HFFc6 (cell line): Measurements from ENCODE around the gene FSIP1. TPM values are rescaled to one million over a fixed set of nuclear protein-coding genes. Genes with fewer than 3 reads are reported as not detected.
A peak's percentile ranks its signal among the peaks of the same experiment; 100 is the strongest.

Source experiments
- DNase-seq: peaks from one replicate; pipeline ENCODE4 v3.0.0-alpha.2; 2018
- H3K27ac Mint-ChIP-seq: 2 replicates; pipeline ENCODE4 v1.8.0; 2020; ENCODE audit warnings: mild to moderate bottlenecking, mixed read lengths
- H3K27me3 Mint-ChIP-seq: 2 replicates; pipeline ENCODE4 v1.8.0; 2021; ENCODE audit warnings: mild to moderate bottlenecking, moderate library complexity, mixed read lengths; ENCODE audit not compliant: insufficient read depth
- H3K36me3 Mint-ChIP-seq: 2 replicates; pipeline ENCODE4 v1.8.0; 2021; ENCODE audit warnings: low read depth, mixed read lengths
- H3K4me1 Mint-ChIP-seq: 2 replicates; pipeline ENCODE4 v1.8.0; 2020; ENCODE audit warnings: low read depth, mixed read lengths
- H3K4me3 Mint-ChIP-seq: 2 replicates; pipeline ENCODE4 v1.8.0; 2020; ENCODE audit warnings: mild to moderate bottlenecking, moderate library complexity, mixed read lengths
- H3K9me3 Mint-ChIP-seq: 2 replicates; pipeline ENCODE4 v1.8.0; 2020; ENCODE audit warnings: mild to moderate bottlenecking, mixed read lengths
- total RNA-seq, 6 experiments: library from RNA; stranded (reverse); fragmentation: NEBNext Ultra II Directional; extraction: Animal tissue kit (Norgen Biotek cat#: 25700); gene quantifications; 2 replicates in 1 of 6; 3 replicates in 5 of 6; pipeline ENCODE4 v1.2.3, GENCODE V29; 2021
- TF ChIP-seq, protein P1 (sequence below): fragments of 200-600 bp; sonication (generic); IDR thresholded peaks from 2 replicates; pipeline ENCODE4 v1.5.0; 2021; ENCODE audit warnings: antibody characterized with exemption, mild to moderate bottlenecking

The FSIP1 gene
- total RNA-seq, 6 experiments from 2014 or later, result 1.2 to 2.0 (median 1.3) TPM

GRCh38 chr15:39573287-39573686, 209.4 kb downstream of the FSIP1 start:
- peak overlapping the region; percentile 60; the same call in 1 of the 2 replicates for H3K27ac Mint-ChIP-seq
- no peak overlapping the region; the same call in 1 of the 2 replicates for H3K4me3 Mint-ChIP-seq
- peaks cover 28% of the 10 kb centered on the region for H3K4me1 Mint-ChIP-seq

GRCh38 chr15:39565851-39566250, 216.8 kb downstream of the FSIP1 start:
- H3K36me3 Mint-ChIP-seq, result no peaks in the 10 kb centered on the region
- TF ChIP-seq, protein P1, sequence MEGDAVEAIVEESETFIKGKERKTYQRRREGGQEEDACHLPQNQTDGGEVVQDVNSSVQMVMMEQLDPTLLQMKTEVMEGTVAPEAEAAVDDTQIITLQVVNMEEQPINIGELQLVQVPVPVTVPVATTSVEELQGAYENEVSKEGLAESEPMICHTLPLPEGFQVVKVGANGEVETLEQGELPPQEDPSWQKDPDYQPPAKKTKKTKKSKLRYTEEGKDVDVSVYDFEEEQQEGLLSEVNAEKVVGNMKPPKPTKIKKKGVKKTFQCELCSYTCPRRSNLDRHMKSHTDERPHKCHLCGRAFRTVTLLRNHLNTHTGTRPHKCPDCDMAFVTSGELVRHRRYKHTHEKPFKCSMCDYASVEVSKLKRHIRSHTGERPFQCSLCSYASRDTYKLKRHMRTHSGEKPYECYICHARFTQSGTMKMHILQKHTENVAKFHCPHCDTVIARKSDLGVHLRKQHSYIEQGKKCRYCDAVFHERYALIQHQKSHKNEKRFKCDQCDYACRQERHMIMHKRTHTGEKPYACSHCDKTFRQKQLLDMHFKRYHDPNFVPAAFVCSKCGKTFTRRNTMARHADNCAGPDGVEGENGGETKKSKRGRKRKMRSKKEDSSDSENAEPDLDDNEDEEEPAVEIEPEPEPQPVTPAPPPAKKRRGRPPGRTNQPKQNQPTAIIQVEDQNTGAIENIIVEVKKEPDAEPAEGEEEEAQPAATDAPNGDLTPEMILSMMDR, result no peak
- no peaks in the 10 kb centered on the region for H3K9me3 Mint-ChIP-seq
- no peak overlapping the region for H3K27ac Mint-ChIP-seq
- H3K27me3 Mint-ChIP-seq, result no peaks in the 10 kb centered on the region
- DNase-seq, result no peak
- no peak overlapping the region for H3K4me3 Mint-ChIP-seq
- no peaks in the 10 kb centered on the region for H3K4me1 Mint-ChIP-seq

More at GRCh38 chr15:39573287-39573686, 209.4 kb downstream of the FSIP1 start:
- no peak for DNase-seq
- Mint-ChIP-seq H3K27me3 (peaks cover 1% of the 10 kb centered on the region; the same call in 1 of the 2 replicates), H3K9me3 (no peaks in the 10 kb centered on the region), H3K36me3 (peaks cover 9% of the 10 kb centered on the region; the same call in 1 of the 2 replicates)
- TF ChIP-seq, protein P1, result no peak

DNA sequence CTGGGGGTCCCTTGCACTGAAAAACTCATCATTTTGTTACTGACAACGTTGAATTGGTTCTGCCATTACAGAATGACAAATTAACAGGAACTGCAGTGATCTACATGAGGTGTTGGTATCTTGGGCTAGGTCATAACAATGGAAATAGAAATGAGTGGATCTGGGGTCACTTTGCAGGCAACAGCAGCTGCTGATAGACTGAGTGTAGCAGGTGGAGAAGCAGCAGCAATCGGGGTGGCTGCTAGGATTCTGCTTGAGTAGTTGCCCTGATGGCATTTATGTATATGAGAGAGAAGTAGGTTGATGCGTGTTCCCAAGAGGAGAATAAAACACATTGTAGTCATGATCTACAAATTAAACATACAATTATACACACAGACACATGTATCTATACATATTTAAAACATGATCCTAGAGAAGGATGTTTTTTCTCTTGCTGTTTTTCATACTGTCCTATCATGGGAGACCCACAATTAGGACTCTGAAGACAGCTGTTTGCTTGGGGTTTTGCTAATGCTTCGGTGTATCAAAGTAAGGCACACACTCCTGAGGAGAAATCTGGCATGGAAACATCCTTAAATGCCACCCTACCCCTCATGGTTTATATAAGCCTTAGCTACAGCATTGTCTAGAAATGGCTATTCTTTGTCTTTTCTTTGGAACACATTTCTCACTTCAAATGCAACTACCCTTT, 217.5 kb downstream of the FSIP1 start:
- no peak for DNase-seq
- no peak overlapping the region for H3K4me3 Mint-ChIP-seq
- no peaks in the 10 kb centered on the region for H3K9me3 Mint-ChIP-seq
- TF ChIP-seq, protein P1, result no peak
- no peaks in the 10 kb centered on the region for H3K36me3 Mint-ChIP-seq
- H3K4me1 Mint-ChIP-seq, result peaks cover 1% of the 10 kb centered on the region
- no peak overlapping the region for H3K27ac Mint-ChIP-seq
- no peaks in the 10 kb centered on the region for H3K27me3 Mint-ChIP-seq

DNA sequence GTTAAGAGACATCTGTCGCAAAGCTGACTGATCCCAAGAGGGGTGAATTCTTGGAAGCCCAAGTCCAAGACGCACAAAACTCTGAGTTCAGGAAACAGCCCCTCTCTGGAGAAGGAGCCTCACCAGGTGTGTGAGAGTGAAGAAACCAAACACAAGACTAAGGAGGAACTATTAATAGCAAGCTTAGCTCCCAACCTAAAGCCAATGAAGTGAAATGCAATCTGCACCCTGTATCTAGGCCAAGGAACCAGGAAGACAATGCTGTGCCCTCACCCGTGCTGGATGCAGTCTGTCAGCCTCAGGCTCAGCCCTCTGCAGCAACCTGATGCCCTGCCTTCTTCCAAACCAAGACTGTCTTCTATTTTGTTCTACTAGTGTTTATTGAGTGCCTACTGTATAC, 224.2 kb downstream of the FSIP1 start:
- H3K4me3 Mint-ChIP-seq, result no peak overlapping the region
- peaks cover 2% of the 10 kb centered on the region for H3K27me3 Mint-ChIP-seq
- DNase-seq, result no peak
- TF ChIP-seq, protein P1, result no peak
- no peaks in the 10 kb centered on the region for H3K36me3 Mint-ChIP-seq
- no peak overlapping the region for H3K27ac Mint-ChIP-seq
- peaks cover 37% of the 10 kb centered on the region for H3K4me1 Mint-ChIP-seq
- H3K9me3 Mint-ChIP-seq, result no peaks in the 10 kb centered on the region

DNA sequence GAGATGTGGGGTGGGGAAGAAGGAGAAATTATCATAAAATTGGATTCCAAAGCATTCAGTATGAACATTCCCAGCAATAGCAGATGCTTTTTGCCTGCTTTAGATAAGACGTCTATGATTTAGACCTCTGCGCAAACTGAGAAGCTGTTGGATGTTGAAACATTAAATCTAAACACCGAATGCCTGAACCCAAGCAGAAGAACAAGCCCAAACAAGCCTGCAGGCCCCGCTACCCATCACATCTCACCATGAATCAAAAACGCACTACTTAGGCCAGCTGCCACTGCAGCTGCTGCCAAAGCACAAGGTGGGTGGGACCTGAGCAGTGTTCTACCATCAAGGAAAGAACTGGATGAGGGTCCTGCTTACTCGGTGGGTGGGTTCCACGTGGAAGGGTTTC, 226.2 kb downstream of the FSIP1 start:
- TF ChIP-seq, protein P1, result no peak
- DNase-seq, result no peak
- Mint-ChIP-seq H3K4me1 (peaks cover 37% of the 10 kb centered on the region), H3K9me3 (no peaks in the 10 kb centered on the region), H3K36me3 (no peaks in the 10 kb centered on the region), H3K27me3 (peaks cover 2% of the 10 kb centered on the region), H3K4me3 (no peak overlapping the region), H3K27ac (no peak overlapping the region)
